ENCODE data around the gene THRB.

The THRB gene

DNA sequence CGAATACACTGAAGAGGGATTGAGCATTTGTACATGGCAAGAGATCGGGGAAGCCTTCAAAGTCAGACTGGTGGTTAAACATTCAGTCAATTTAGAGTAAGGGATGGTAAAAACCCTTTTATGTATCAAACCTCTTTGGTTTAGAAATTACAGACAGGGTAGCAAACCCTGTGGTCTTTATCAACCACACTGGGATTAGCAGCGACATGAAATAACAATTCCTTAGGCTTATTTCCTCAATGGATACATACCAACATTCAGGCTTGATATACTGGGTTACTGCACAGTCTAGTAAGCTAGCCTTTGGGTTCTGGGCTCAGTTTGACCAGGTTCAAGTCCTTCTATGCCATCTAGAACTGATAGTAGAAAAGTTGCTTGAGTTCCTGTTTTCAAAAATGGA lies 127.4 kb downstream of the THRB start:
- no peak overlapping the region for H3K18ac ChIP-seq (ENCODE audit: low read length)
- H3K14ac ChIP-seq (ENCODE audit: low read length), result no peak overlapping the region
- H3K79me1 ChIP-seq (ENCODE audit: low read depth, low read length), result no peaks in the 10 kb centered on the region
- no CpG with 5 or more reads among the region's 3 CpGs for WGBS, 2 donors (ENCODE audit: extremely low coverage in 2 of 2, insufficient read length in 2 of 2, insufficient replicate concordance in 1 of 2)
- no peak overlapping the region for H4K8ac ChIP-seq (ENCODE audit: low read depth, low read length)
- no peak overlapping the region for H3K9ac ChIP-seq (ENCODE audit: low read depth, low read length, poor library complexity)
- no peak overlapping the region for H3K4ac ChIP-seq (ENCODE audit: low read length)
- no peak overlapping the region for H2BK12ac ChIP-seq (ENCODE audit: low read length)
- no peak for DNase-seq (ENCODE audit: low spot score)
- H3K27ac ChIP-seq (replicated peaks; ENCODE audit: low read length), result no peak overlapping the region
- H3K27me3 ChIP-seq (ENCODE audit: control insufficient read depth in 3 of 3, insufficient read depth in 3 of 3, low read depth in 1 of 3, low read length in 3 of 3), result no peaks in the 10 kb centered on the region
- H3K4me2 ChIP-seq (ENCODE audit: insufficient read depth, low read length, poor library complexity, severe bottlenecking), result no peak overlapping the region
- no peak overlapping the region for H2AFZ ChIP-seq (ENCODE audit: low read length)
- no peak overlapping the region for H2BK15ac ChIP-seq (ENCODE audit: low read length)
- H3K23ac ChIP-seq (ENCODE audit: low read depth, low read length, poor library complexity), result no peak overlapping the region
- H3K36me3 ChIP-seq (replicated peaks in 1 of 2; ENCODE audit: control insufficient read depth in 2 of 2, insufficient read depth in 2 of 2, low read length in 2 of 2), result no peaks in the 10 kb centered on the region
- no peak overlapping the region for H2AK5ac ChIP-seq (ENCODE audit: low read depth, low read length)
- H2BK5ac ChIP-seq (ENCODE audit: low read length), result no peak overlapping the region
- H3K4me3 ChIP-seq (ENCODE audit: low read length in 2 of 2), result no peak overlapping the region
- no peak overlapping the region for H2BK120ac ChIP-seq (ENCODE audit: low read depth, low read length)
- H4K91ac ChIP-seq (ENCODE audit: low read depth, low read length, poor library complexity), result no peak overlapping the region
- no peaks in the 10 kb centered on the region for H3K9me3 ChIP-seq (replicated peaks in 1 of 2; ENCODE audit: control insufficient read depth in 2 of 2, insufficient read depth in 1 of 2, low read depth in 1 of 2, low read length in 2 of 2)
- peaks cover 0 to under 1% of the 10 kb centered on the region in 2 donors for H3K4me1 ChIP-seq (ENCODE audit: control insufficient read depth in 2 of 2, insufficient read depth in 1 of 2, low read depth in 1 of 2, low read length in 2 of 2)

DNA sequence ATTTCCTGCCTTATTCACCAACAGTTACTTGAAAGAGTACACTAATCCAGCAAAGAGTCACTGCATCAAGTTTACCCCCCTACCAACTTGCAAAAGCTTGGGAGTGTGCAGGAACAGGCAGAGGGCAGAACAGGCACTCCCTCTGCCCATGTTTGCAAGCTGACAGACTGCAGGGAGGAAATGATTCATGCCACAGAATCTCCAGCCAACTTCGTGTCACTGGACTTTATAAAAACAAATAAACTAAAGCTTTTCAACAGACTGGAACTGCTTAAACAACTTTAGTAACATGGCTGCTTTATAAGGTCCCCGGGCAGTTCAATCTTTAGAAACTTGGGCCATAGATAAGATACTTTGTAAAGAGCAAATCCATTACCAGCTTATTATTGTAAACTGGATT lies 129.5 kb downstream of the THRB start:
- Histone ChIP-seq H3K4me2 (ENCODE audit: insufficient read depth, low read length, poor library complexity, severe bottlenecking) (no peak overlapping the region), H3K79me1 (ENCODE audit: low read depth, low read length) (no peaks in the 10 kb centered on the region), H3K14ac (ENCODE audit: low read length) (no peak overlapping the region), H3K23ac (ENCODE audit: low read depth, low read length, poor library complexity) (no peak overlapping the region), H3K18ac (ENCODE audit: low read length) (no peak overlapping the region), H4K8ac (ENCODE audit: low read depth, low read length) (no peak overlapping the region), H4K91ac (ENCODE audit: low read depth, low read length, poor library complexity) (no peak overlapping the region), H3K36me3 (replicated peaks in 1 of 2; ENCODE audit: control insufficient read depth in 2 of 2, insufficient read depth in 2 of 2, low read length in 2 of 2) (no peaks in the 10 kb centered on the region), H3K27ac (replicated peaks; ENCODE audit: low read length) (no peak overlapping the region), H2AK5ac (ENCODE audit: low read depth, low read length) (no peak overlapping the region), H2BK12ac (ENCODE audit: low read length) (no peak overlapping the region), H3K27me3 (ENCODE audit: control insufficient read depth in 3 of 3, insufficient read depth in 3 of 3, low read depth in 1 of 3, low read length in 3 of 3) (no peaks in the 10 kb centered on the region), H3K9me3 (replicated peaks in 1 of 2; ENCODE audit: control insufficient read depth in 2 of 2, insufficient read depth in 1 of 2, low read depth in 1 of 2, low read length in 2 of 2) (no peaks in the 10 kb centered on the region), H3K9ac (ENCODE audit: low read depth, low read length, poor library complexity) (no peak overlapping the region), H2BK15ac (ENCODE audit: low read length) (no peak overlapping the region), H2AFZ (ENCODE audit: low read length) (no peak overlapping the region), H2BK5ac (ENCODE audit: low read length) (no peak overlapping the region), H3K4me1 (ENCODE audit: control insufficient read depth in 2 of 2, insufficient read depth in 1 of 2, low read depth in 1 of 2, low read length in 2 of 2) (peaks cover 0 to 2% of the 10 kb centered on the region in 2 donors), H3K4me3 (ENCODE audit: low read length in 2 of 2) (no peak overlapping the region), H2BK120ac (ENCODE audit: low read depth, low read length) (no peak overlapping the region), H3K4ac (ENCODE audit: low read length) (no peak overlapping the region)
- no peak for DNase-seq (ENCODE audit: low spot score)
- WGBS, 2 donors (ENCODE audit: extremely low coverage in 2 of 2, insufficient read length in 2 of 2, insufficient replicate concordance in 1 of 2), result no CpG with 5 or more reads among the region's 2 CpGs

DNA sequence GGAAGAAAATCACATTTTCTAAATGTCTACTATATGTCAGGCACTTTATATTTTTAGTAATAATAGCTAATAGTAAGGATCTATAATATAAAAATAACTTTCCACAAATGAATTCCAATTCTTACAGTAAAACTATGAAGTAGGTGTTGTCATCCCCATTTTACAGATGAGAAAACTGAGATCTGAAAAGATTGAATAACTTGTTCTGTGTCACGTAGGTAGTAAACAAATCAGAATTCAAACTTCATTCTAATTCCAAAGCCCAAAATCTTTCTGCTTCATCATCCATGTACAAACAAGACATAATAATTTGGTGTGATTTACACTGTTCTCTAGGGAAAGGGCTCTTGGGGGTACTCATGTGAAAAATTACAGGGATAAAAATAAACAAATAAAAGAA lies 130.3 kb downstream of the THRB start:
- no peak overlapping the region for H2BK12ac ChIP-seq (ENCODE audit: low read length)
- no peaks in the 10 kb centered on the region for H3K36me3 ChIP-seq (replicated peaks in 1 of 2; ENCODE audit: control insufficient read depth in 2 of 2, insufficient read depth in 2 of 2, low read length in 2 of 2)
- no peak overlapping the region for H2AK5ac ChIP-seq (ENCODE audit: low read depth, low read length)
- peaks cover 0 to 2% of the 10 kb centered on the region in 2 donors for H3K4me1 ChIP-seq (ENCODE audit: control insufficient read depth in 2 of 2, insufficient read depth in 1 of 2, low read depth in 1 of 2, low read length in 2 of 2)
- no peak for DNase-seq (ENCODE audit: low spot score)
- no peak overlapping the region for H2BK5ac ChIP-seq (ENCODE audit: low read length)
- H3K23ac ChIP-seq (ENCODE audit: low read depth, low read length, poor library complexity), result no peak overlapping the region
- H2BK15ac ChIP-seq (ENCODE audit: low read length), result no peak overlapping the region
- H3K9me3 ChIP-seq (replicated peaks in 1 of 2; ENCODE audit: control insufficient read depth in 2 of 2, insufficient read depth in 1 of 2, low read depth in 1 of 2, low read length in 2 of 2), result no peaks in the 10 kb centered on the region
- no peak overlapping the region for H3K4me2 ChIP-seq (ENCODE audit: insufficient read depth, low read length, poor library complexity, severe bottlenecking)
- no peak overlapping the region for H4K91ac ChIP-seq (ENCODE audit: low read depth, low read length, poor library complexity)
- H3K9ac ChIP-seq (ENCODE audit: low read depth, low read length, poor library complexity), result no peak overlapping the region
- H4K8ac ChIP-seq (ENCODE audit: low read depth, low read length), result no peak overlapping the region
- no peak overlapping the region for H3K27ac ChIP-seq (replicated peaks; ENCODE audit: low read length)
- no peaks in the 10 kb centered on the region for H3K79me1 ChIP-seq (ENCODE audit: low read depth, low read length)
- H2BK120ac ChIP-seq (ENCODE audit: low read depth, low read length), result no peak overlapping the region
- H3K27me3 ChIP-seq (ENCODE audit: control insufficient read depth in 3 of 3, insufficient read depth in 3 of 3, low read depth in 1 of 3, low read length in 3 of 3), result no peaks in the 10 kb centered on the region
- no CpG with 5 or more reads among the region's 1 CpG for WGBS, 2 donors (ENCODE audit: extremely low coverage in 2 of 2, insufficient read length in 2 of 2, insufficient replicate concordance in 1 of 2)
- H3K14ac ChIP-seq (ENCODE audit: low read length), result no peak overlapping the region
- H3K18ac ChIP-seq (ENCODE audit: low read length), result no peak overlapping the region
- H3K4ac ChIP-seq (ENCODE audit: low read length), result no peak overlapping the region
- no peak overlapping the region for H2AFZ ChIP-seq (ENCODE audit: low read length)
- no peak overlapping the region for H3K4me3 ChIP-seq (ENCODE audit: low read length in 2 of 2)

DNA sequence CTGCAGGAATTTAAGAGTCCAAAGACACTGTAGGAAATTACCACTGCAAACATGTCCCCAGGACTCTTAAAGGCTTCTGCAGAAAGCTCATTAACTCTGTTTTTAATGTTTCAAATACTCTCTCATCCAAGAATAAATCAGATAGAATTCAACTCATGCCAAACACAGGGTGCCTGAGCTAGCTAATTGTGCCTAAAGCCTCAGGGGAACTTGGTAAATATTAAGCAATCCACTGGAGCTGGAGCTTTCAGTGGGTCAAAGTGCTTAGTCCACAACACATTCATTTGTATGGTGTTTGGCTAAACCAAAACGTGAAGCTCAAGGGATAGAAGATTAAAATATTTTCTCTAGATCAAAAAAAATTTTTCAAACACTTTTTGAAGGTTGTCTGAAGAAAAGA lies 131.4 kb downstream of the THRB start:
- H2BK12ac ChIP-seq (ENCODE audit: low read length), result no peak overlapping the region
- WGBS, 2 donors (ENCODE audit: extremely low coverage in 2 of 2, insufficient read length in 2 of 2, insufficient replicate concordance in 1 of 2), result no CpG with 5 or more reads among the region's 1 CpG
- no peak overlapping the region for H4K91ac ChIP-seq (ENCODE audit: low read depth, low read length, poor library complexity)
- H2BK120ac ChIP-seq (ENCODE audit: low read depth, low read length), result no peak overlapping the region
- no peak overlapping the region for H3K9ac ChIP-seq (ENCODE audit: low read depth, low read length, poor library complexity)
- no peak overlapping the region for H2AK5ac ChIP-seq (ENCODE audit: low read depth, low read length)
- H3K18ac ChIP-seq (ENCODE audit: low read length), result no peak overlapping the region
- H3K4me1 ChIP-seq (ENCODE audit: control insufficient read depth in 2 of 2, insufficient read depth in 1 of 2, low read depth in 1 of 2, low read length in 2 of 2), result peaks cover 0 to 2% of the 10 kb centered on the region in 2 donors
- no peak overlapping the region for H4K8ac ChIP-seq (ENCODE audit: low read depth, low read length)
- no peak overlapping the region for H3K23ac ChIP-seq (ENCODE audit: low read depth, low read length, poor library complexity)
- H3K4me2 ChIP-seq (ENCODE audit: insufficient read depth, low read length, poor library complexity, severe bottlenecking), result no peak overlapping the region
- no peaks in the 10 kb centered on the region for H3K27me3 ChIP-seq (ENCODE audit: control insufficient read depth in 3 of 3, insufficient read depth in 3 of 3, low read depth in 1 of 3, low read length in 3 of 3)
- no peak overlapping the region for H3K27ac ChIP-seq (replicated peaks; ENCODE audit: low read length)
- no peak for DNase-seq (ENCODE audit: low spot score)
- H3K14ac ChIP-seq (ENCODE audit: low read length), result no peak overlapping the region
- no peak overlapping the region for H2BK15ac ChIP-seq (ENCODE audit: low read length)
- no peak overlapping the region for H2AFZ ChIP-seq (ENCODE audit: low read length)
- no peak overlapping the region for H2BK5ac ChIP-seq (ENCODE audit: low read length)
- H3K9me3 ChIP-seq (replicated peaks in 1 of 2; ENCODE audit: control insufficient read depth in 2 of 2, insufficient read depth in 1 of 2, low read depth in 1 of 2, low read length in 2 of 2), result no peaks in the 10 kb centered on the region
- no peak overlapping the region for H3K4me3 ChIP-seq (ENCODE audit: low read length in 2 of 2)
- no peaks in the 10 kb centered on the region for H3K79me1 ChIP-seq (ENCODE audit: low read depth, low read length)
- no peak overlapping the region for H3K4ac ChIP-seq (ENCODE audit: low read length)
- H3K36me3 ChIP-seq (replicated peaks in 1 of 2; ENCODE audit: control insufficient read depth in 2 of 2, insufficient read depth in 2 of 2, low read length in 2 of 2), result no peaks in the 10 kb centered on the region
